GM12891 (cell line): Measurements from ENCODE around the gene FCHO2.

Experiments
- PAX5 ChIP-seq: IDR thresholded peaks from 2 replicates; pipeline ENCODE4 v1.6.1; 2011; ENCODE audit warnings: low read length, moderate library complexity, mild to moderate bottlenecking; ENCODE audit not compliant: insufficient read depth, severe bottlenecking
- POLR2A ChIP-seq: IDR thresholded peaks from 2 replicates; pipeline ENCODE4 v1.6.1; 2011; ENCODE audit warnings: low read depth, low read length, control low read depth
- POLR2AphosphoS5 ChIP-seq: IDR thresholded peaks from 2 replicates; pipeline ENCODE4 v1.6.1; 2011; ENCODE audit warnings: low read depth, low read length, control low read depth
- POU2F2 ChIP-seq: IDR thresholded peaks from 2 replicates; pipeline ENCODE4 v1.6.1; 2011; ENCODE audit warnings: low read depth, mild to moderate bottlenecking, control low read depth, low read length, moderate library complexity
- SPI1 ChIP-seq: IDR thresholded peaks from 2 replicates; pipeline ENCODE4 v1.6.1; 2011; ENCODE audit warnings: low read depth, low read length, control low read depth
- TAF1 ChIP-seq: IDR thresholded peaks from 2 replicates; pipeline ENCODE4 v1.6.1; 2011; ENCODE audit warnings: low read depth, low read length, control low read depth

DNA sequence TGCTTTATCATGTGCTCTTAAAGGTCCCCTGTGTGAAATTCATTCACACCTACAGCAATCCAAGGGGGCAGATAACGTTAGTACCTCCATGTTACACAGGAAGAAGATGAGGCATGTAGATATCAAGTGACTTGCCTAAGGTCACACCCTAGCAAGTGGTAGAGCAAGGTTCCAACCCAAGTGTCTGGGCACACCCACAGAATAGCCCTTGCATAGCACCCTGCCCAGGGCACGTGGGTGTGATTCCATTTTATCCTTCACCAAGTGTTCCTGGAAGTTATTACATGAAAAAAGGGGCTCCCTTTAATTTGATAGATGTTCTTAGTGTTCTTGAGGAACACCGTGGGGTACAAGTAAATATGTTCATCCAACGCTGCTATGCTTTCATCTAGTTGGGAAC is 169.4 kb downstream of the FCHO2 start:
- TF ChIP-seq POLR2A (no peak), PAX5 (no peak), POLR2AphosphoS5 (no peak), TAF1 (no peak), POU2F2 (no peak), SPI1 (no peak)
